GM19238 (cell line): ENCODE data around the gene KAT2A.

Experiments used
- DNase-seq: peaks from one replicate; pipeline ENCODE4 v3.0.0; 2011; ENCODE audit warnings: low spot score; ENCODE audit not compliant: insufficient read length

The KAT2A gene

GRCh38 chr17:42135664-42136653 lies 14.8 kb upstream of the KAT2A start:
- no peak for DNase-seq

GRCh38 chr17:42135151-42135550 lies 14.0 kb upstream of the KAT2A start:
- DNase-seq: no peak

GRCh38 chr17:42133461-42134041 lies 12.4 kb upstream of the KAT2A start:
- DNase-seq: peak; percentile 65

- no peak for DNase-seq
Measured at GRCh38 chr17:42132941-42133340, 11.8 kb upstream of the KAT2A start.

GRCh38 chr17:42131981-42132432 lies 10.8 kb upstream of the KAT2A start:
- no peak for DNase-seq

GRCh38 chr17:42131232-42131631 lies 10.1 kb upstream of the KAT2A start:
- DNase-seq: no peak

GRCh38 chr17:42130310-42130936 lies 9.3 kb upstream of the KAT2A start:
- DNase-seq: no peak

GRCh38 chr17:42129109-42129837 lies 8.1 kb upstream of the KAT2A start:
- no peak for DNase-seq

- no peak for DNase-seq
Measured at GRCh38 chr17:42127414-42127813, 6.2 kb upstream of the KAT2A start.

- DNase-seq: no peak
Measured at GRCh38 chr17:42126836-42127235, 5.7 kb upstream of the KAT2A start.

GRCh38 chr17:42125565-42125964 lies 4.4 kb upstream of the KAT2A start:
- DNase-seq: no peak

- no peak for DNase-seq
Measured at GRCh38 chr17:42124256-42124655, 3.1 kb upstream of the KAT2A start.

- no peak for DNase-seq
Measured at GRCh38 chr17:42122371-42123303, 1.5 kb upstream of the KAT2A start, which contains the start of gene HSPB9. HSPB9 (plus strand) TSS chr17:42122804; CDS start chr17:42122851, 47 bp downstream.

- DNase-seq: no peak
Measured at GRCh38 chr17:42120161-42120769, 902 bp downstream of the KAT2A start.

GRCh38 chr17:42119301-42119700 lies 1.9 kb downstream of the KAT2A start:
- no peak for DNase-seq

GRCh38 chr17:42118545-42118944 lies 2.6 kb downstream of the KAT2A start:
- no peak for DNase-seq

- no peak for DNase-seq
Measured at GRCh38 chr17:42118126-42118510, 3.0 kb downstream of the KAT2A start.

GRCh38 chr17:42117397-42118125 lies 3.6 kb downstream of the KAT2A start:
- no peak for DNase-seq

GRCh38 chr17:42116705-42117396 lies 4.3 kb downstream of the KAT2A start:
- peak; percentile 60 for DNase-seq
